Effector CD4-positive, alpha-beta T cell (primary cell): ENCODE data around the gene CRY2.

Source experiments
- DNase-seq: peaks from one replicate; pipeline ENCODE4 v3.0.0-alpha.2; 2020

Gene CRY2

GRCh38 chr11:45850446-45850845 lies 3.2 kb downstream of the CRY2 start:
- no peak for DNase-seq

GRCh38 chr11:45851228-45851627 lies 4.0 kb downstream of the CRY2 start:
- no peak for DNase-seq

GRCh38 chr11:45852018-45852711 lies 4.9 kb downstream of the CRY2 start:
- DNase-seq, result no peak

- no peak for DNase-seq
These were observed 5.4 kb downstream of the CRY2 start for GRCh38 chr11:45852712-45853101.

GRCh38 chr11:45853332-45854219 lies 6.3 kb downstream of the CRY2 start:
- DNase-seq, result no peak

DNA sequence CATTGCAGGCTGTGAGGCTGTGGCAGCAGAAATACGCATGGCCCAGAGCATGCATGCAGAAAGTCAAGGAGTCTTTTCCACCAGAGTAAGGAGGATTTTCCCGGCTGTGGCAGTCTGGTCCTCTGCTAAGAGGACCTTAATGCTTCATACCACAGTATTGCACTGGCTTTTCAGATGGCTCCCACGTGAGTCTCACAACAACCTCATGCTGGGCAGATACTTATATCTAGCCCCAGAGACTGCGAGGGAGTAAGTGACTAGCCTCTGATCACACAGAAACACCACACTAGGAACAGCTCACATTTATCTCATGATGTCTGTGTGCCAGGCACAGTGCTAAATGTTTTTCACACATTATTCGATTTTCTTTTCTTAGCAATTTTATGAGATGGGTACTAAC lies 8.0 kb downstream of the CRY2 start:
- no peak for DNase-seq

DNA sequence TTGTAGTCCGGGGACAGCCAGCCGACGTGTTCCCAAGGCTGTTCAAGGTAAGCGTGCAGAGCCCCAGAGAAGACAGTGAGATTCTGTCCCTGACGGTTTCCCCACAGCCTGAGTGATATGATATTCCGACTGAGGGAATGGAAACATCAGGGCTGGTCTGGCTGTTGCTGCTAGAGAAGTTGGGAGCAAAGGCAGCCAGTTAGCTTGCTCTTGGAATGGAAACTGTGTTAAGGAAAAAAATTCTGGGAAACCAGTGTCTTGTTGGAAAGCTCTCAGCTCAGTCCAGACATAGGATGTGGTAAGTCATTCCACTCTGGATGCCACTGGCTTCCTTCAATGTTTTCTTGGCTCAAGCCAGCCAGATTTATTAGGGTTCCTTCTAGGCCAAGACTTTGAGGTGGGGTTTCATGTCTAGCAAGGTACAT lies 8.8 kb downstream of the CRY2 start:
- no peak for DNase-seq

DNA sequence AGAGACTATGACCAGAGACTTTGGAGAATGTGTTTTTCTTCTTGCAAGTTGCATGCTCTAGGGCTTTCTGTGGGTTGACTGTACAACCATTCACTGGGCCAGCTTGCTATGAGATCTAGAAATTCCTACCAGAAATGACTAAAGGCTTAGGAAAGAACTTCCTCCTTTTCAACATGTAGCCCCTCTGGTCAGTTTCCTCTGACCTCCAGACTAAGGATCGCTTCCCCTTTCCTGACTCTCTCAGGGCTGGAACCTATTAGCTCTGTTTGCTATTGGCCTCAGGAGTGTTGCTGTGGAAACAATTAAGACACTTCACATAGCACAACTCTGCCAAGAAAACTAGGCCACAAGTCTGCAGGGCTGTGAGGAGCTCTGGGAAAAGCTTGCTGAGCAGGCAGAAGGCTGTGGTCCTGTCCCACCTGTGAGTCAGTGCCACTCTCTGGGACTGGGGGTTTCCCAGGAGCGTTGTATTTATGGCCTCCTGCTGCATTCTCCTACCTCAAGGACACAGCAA lies 10.7 kb downstream of the CRY2 start:
- no peak for DNase-seq

DNA sequence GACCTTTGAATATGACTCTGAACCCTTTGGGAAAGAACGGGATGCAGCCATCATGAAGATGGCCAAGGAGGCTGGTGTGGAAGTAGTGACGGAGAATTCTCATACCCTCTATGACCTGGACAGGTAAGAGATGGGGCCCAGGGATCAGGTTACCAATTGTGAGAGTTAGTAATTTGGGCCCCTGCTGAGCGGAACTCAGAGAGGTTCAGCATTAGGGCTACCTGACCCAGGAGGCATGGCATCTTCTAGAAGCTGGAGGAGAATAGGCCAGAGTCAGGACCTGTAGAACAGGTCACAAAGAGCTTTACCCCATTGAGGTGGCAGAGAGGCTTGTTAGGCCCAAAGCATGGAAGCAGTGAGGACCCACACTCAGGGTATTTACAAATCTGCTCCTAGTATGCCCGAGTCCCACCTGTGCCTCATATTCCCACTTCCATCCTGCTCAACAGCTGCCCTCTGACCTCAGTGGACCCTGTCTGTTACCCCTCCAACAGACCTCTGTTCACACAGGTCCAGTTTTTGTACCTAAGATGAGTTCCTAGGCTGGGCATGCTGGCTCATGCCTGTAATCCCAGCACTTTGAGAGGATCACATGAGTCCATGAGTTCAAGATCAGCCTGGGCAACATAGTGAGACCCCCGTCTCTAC lies 11.6 kb downstream of the CRY2 start:
- no peak for DNase-seq

- no peak for DNase-seq
These were observed 12.4 kb downstream of the CRY2 start for GRCh38 chr11:45859661-45860140.

GRCh38 chr11:45860348-45860747 lies 13.1 kb downstream of the CRY2 start:
- no peak for DNase-seq

- DNase-seq, result no peak
These were observed 13.7 kb downstream of the CRY2 start for GRCh38 chr11:45860764-45861510.

- DNase-seq, result no peak
These were observed 16.8 kb downstream of the CRY2 start for GRCh38 chr11:45864041-45864440.

GRCh38 chr11:45869551-45869950 lies 22.3 kb downstream of the CRY2 start:
- no peak for DNase-seq

GRCh38 chr11:45870706-45871105 lies 23.4 kb downstream of the CRY2 start:
- no peak for DNase-seq

DNA sequence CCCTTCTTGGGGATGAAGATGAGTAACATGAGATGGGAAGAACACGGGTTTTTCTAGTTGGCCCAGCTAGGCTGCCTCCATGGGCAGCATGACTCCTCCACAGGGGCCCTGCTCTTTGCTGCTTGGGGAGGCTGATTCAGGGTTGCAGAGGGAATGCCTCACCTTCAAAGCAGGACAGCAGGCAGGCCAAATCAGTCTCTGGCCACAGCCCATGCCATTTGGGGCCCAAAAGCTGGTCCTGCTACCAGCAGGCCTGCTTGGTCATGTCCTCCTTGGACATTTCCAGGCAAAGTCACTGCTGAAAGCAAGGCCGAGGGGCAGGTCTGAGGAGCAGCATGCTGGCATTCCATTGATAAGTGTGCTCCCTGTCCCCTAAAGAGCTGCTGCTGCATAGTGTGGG lies 24.4 kb downstream of the CRY2 start:
- DNase-seq, result no peak

DNA sequence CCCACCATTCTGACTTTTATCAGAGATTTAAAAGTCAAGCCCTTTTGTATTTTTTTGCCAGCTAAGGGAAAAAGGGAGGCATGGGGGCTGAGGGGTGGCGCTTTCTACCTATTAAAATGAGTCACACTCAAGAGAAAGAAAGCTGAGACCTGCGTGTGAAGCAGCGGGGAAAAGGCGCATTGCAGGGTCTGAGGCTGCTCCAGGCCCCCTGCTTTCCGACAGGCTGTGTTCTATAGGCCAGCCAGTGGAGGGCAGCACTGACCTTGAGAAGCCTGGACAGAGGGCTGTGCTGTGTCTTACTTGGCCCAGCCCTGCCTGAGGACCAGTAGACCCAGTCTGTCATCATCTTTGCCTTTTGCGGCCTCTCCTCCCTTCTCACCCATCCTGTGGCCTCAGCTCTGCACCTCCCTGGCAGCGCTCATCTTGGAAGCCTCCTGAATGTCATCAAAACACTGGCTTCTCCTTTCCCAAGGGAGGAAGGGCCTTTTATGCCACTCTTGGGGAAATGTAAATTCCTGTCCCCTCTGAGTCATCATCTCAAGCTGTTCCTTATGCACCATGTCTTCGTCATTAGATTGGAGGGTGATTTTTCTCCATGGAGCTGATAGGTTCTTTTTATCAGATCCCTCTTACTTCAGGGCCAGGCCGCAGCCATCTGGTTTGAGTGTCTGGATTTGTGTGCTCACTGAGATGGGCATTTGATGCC lies 25.5 kb downstream of the CRY2 start:
- DNase-seq, result no peak

- no peak for DNase-seq
These were observed 29.1 kb downstream of the CRY2 start for GRCh38 chr11:45876401-45876800.

- no peak for DNase-seq
These were observed 29.9 kb downstream of the CRY2 start for GRCh38 chr11:45877221-45877620.

- DNase-seq, result no peak
These were observed 30.6 kb downstream of the CRY2 start for GRCh38 chr11:45877845-45878244.

- no peak for DNase-seq
These were observed 32.8 kb downstream of the CRY2 start for GRCh38 chr11:45879803-45880686.
